AG09319 (cell line): ENCODE data around the gene HCN3.
A peak's percentile ranks its signal among the peaks of the same experiment; 100 is the strongest.

Source experiments
- DNase-seq: peaks from one replicate; pipeline ENCODE4 v3.0.0-alpha.2; 2010; ENCODE audit warnings: low read depth; ENCODE audit errors: extremely low read depth
- CTCF ChIP-seq: IDR thresholded peaks from 2 replicates; pipeline ENCODE4 v1.5.1; 2011; ENCODE audit warnings: low read depth, mild to moderate bottlenecking, inconsistent platforms, low read length, moderate library complexity

The HCN3 gene

GRCh38 chr1:155300553-155301329 lies 23.5 kb downstream of the HCN3 start:
- TF ChIP-seq CTCF = no peak
- no peak for DNase-seq

- no peak for TF ChIP-seq CTCF
- no peak for DNase-seq
Measured at GRCh38 chr1:155301342-155301841, 24.1 kb downstream of the HCN3 start, which contains the start of gene PKLR. Gene PKLR, minus strand, starts transcription at chr1:155301438. Its CDS starts 43 bp downstream, at chr1:155301395.

DNA sequence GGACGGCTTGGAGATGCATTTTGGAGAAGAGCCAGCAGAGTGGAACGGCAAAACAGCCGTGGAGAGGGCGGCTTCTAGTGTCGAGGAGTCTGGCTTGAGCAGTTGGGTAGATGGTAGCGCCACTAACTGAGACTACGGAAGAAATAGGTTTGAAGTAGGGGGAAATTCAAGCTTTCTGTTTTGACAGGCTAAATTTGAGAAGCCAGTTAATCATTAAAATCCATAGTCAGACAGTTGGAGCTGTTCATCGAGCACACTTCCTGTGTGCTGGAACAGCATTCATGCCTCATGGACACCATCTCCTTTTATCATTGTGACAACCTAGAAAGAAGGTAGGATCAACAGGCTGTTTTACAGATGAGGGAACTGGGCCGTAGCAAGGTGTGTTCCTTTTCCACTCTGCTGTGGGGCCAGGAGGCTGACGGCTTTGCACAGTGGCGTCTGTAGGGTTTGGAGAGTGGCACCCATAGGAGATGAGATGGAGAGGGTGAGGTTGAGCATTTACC lies 27.3 kb downstream of the HCN3 start:
- DNase-seq = no peak
- TF ChIP-seq CTCF = no peak

DNA sequence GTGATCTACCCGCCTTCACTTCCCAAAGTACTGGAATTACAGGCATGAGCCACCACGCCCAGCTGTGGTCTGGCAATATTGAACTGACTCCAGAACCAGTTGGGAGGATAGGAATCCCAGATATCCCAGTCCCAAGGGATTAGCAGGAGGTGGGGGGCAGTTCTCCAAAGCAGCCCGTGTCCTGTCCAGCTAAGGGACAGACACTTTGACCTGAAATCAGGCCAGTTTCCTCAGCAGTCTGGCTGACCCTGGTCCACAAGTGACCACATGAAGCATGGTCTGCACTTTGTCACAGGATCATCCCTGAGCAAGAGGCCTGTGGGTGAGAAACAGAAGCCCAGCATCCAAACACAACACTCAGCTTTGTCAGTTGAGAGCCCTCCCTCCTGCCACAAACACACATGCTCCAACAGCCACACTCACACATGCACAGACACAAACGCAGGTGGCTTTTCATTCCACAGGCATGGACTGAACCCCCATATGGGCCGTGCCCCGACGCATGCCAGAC lies 28.7 kb downstream of the HCN3 start:
- no peak for TF ChIP-seq CTCF
- no peak for DNase-seq

DNA sequence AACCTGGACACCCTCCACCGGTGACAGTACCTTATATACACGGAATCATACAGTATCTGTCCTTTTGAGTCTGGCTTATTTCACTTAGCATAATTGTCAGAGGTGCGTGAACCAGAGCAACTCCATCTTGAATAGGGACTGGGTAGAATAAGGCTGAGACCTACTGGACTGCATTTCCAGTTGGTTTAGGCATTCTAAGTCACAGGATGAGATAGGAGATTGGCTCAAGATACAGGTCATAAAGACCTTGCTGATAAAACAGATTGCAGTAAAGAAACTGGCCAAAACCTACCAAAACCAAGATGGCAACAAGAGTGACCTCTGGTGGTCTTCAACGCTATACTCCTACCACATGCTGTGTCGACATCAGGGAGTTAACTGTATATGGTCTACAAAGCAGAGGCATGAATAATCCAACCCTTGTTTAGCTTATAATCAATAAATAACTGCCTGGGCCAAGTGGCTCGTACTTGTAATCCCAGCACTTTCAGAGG lies 30.0 kb downstream of the HCN3 start:
- peak; percentile 28 for DNase-seq
- peak; percentile 37 for TF ChIP-seq CTCF

DNA sequence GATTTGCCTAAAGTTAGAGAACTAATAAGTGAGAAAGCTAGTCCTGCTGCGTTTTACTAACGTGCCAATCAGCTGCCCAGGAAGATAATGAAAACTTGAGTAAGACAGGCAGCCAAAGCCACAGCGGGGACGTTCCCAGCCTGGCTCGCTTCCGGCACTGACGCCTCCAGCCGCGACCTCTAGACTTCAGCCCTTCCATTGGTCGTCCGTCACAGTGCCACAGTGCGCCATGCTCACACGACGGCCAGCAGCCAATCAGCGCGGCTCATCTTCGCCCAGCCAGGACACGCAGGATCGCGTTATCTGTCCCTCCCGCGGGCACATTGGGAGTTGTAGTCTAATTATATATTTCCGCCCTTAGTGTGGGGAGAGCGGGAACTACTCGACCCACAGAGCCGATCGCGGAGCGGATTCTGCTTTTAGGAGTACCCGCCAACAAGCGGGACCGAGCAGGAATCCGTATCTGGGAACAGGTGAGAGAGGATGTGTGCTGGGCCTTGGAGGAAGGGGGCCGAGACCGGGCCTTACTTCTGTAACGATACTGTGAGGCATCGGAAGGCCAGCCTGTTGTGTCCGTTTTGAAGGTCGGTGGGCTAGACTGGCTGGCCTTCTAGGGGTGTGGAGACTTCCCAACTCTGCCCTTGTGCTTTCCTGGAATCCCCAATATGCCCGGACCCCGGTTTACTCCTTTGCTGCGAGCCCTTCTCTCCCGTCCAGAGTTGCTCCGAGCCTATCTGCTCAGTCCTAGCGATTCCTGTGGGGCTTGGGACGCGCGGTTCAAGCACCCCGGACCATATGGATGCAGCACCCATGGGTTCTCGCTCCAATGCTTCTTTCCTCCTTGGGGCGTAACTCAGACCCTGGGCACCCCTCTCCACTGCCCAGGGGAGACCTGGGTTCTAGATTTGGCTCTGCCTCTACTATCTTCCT lies 31.5 kb downstream of the HCN3 start, which contains the start of gene FDPS:
Gene FDPS, plus strand, starts transcription at position 374 of the 930 bp plus-strand sequence. CDS start 924 bp downstream, outside the sequence.
- peak; percentile 96 for DNase-seq
- TF ChIP-seq CTCF = no peak
